Left hindlimb (tissue), 1 donor: Measurements from ENCODE around the gene FRMD1.

Source experiments
- DNase-seq: peaks from one replicate; pipeline ENCODE4 v3.0.0-alpha.2; 2018

FRMD1 gene

DNA sequence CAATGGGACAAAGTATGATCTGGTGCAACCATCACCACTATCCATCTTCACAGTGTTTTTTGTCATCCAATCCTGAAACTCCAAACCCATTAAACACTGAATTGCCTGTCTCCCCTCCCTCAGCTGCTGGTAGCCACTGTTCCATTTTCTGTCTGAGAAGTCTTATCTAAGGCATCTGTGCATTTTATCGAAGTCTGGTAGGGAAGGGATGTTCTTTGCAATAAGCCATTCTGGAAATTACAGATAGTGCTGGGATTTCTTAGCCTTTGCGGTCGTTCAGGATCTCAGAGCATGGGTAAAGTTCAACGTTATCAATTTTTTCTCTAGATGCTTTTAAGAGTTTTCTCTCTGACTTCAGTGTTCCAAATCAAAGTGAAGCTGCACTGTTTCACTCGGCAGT is 57.4 kb downstream of the FRMD1 start:
- DNase-seq, result no peak

DNA sequence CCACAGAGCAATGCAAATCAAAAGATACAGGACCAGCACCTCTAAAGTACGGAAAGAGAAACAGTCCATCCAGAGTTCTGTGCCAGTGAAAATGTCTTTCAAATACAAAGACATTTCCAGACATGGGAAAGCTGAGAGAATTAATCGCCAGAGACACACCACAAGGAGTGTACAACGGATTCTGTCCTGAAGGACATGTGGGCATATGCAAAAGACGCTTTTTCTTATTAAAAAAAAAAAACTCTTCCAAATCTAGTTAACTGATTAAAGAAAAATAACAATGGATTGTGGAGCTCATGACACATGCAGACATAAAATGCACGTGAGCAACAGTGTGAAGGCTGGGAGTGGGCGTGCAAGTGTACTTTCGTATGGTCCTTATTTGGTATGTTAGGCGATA is 58.8 kb downstream of the FRMD1 start:
- no peak for DNase-seq

DNA sequence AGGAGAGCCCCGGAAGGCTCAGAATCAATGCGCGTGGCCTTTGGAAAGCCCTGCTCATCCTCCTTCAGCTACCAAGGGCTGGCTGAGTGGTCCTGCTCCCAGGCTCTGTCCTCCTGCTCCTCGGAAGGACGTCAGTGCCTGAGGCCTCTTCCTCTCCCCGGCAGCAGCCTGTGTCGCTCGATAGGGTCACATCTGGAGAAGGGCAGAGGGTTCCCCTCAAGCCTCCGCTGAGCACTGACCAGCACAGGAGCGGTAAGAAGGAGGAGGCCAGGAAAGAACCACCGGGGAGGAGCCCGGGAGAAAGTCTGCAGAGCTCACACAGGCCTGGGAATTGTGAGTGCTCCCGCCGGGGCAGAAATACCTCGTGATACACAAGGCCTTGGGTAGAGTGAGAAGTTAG is 60.3 kb downstream of the FRMD1 start:
- DNase-seq, result no peak

DNA sequence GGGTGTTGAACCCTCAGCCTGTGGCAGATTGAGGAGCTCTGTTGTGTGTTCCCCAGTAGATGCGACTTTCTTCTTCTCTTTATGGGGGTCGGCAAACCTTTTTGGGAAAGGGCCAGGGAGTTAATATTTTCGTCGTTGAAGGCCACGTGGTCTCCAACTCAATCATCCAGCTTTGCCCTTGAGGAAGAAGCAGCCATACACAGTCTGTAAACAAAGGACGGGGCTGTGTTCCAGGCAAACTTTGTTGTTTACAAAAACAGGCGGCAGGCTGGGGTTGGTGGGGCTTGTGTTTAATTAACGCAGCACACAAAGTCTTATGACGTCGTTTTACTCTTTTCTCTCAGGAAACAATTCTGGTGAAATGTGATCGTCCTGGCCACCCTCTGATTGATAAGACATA is 61.4 kb downstream of the FRMD1 start:
- no peak for DNase-seq

DNA sequence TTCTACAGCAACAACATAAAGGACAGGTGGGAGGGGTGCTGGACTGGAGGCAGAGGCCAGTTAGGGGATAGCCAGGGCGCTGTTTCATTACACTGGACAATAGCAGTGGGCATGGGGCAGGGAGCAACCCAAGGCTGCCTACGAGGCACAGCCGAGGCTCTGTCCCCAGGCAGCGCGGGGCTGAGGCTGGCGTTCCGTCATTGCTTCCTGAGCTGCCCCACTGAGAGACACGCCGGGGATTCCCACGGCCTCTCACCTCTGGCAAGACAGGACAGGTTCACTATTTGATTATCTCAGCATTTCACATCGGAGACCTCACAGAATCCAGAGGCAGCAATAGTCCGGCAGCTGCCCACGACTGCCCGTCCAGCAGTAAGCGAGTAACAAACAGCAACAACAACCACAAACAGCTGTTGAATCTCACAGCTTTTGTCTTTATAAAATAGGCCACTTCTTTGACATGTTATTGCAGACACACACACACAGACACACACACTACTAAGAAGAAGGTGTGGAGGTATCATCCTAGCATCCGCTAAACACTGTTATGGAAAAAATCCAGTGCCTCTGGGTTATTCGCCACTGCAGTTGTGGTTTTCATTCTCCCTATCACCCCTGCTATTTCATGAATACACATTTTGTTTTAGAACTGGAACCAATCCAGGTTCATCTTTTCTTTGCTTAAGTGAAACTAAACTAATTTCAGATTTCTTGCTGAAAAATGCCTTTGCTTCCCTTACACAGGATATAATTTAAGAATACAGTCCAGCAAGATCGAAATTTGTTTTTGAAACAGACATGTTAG is 62.1 kb downstream of the FRMD1 start:
- no peak for DNase-seq

DNA sequence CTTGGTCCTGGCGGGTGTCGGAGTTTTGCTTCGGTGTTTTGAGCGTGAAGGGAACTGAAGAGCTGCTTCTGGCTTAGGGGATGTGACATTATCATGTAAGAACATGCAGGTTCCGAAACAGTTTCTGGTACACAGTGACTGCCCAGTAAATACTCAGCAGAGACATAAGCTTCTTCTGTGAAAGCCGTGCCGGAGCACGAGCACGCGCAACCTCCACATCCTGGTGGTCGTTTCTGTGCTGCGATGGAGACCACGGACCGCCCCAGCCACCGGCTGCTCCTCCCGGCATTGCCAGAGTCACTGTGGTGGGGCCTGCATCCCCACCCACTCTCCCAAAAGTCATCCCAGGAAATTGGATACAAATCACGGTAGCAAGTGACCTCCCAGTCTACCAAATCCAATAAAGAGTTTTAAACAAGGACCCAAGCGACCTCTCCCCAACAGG is 62.8 kb downstream of the FRMD1 start:
- no peak for DNase-seq

DNA sequence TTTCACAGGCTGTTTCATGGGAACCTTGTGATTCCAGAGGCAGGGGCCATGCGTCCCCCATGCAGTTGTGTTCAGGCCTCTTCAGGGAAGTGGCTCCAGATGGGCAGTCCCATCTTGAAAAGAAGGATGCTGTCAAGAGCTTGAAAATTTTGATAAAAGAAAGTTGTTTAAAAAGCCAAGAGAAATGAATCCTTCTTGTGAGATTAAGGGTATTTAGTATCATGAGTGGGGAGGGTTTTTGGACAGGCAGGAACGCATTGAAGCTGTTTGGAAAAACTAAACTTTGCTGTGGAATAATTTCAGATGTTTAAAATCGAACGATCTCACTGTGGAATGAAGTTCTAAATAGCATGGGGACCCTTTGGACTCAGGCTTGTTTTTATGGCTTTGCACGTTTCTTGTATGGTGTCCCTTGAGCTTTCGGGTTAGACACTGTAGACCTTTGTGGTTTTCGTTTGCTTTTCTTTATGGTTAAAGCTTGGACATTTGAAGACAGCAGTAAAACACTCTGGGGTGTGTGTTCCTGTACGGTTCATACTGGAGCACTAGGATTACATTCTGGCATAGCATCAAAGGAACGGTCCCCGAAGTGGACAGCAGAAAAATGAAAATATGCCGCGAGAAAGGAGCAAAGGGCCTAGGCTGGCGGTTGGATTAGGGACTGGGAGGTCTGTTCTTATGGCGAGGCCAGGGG is 63.4 kb downstream of the FRMD1 start:
- DNase-seq, result peak; percentile 73

DNA sequence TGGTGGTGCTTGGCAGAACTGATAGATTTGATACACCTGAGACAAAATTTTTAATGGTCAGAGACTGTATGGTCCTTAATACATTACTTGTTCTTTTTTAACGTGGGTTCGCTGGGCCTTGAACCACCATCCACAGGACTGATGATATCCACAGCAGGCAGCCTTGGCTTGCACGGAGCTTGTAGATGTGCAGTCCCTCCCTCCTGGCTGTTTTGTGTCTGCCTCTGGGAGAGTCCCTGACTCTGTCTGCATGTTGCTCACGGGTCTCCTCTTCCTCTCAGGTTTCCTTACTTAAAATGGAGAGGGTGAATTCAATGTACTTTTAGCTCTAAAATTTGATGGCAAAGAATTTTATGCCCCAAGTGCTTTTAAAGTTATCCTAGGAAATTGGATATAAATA is 64.0 kb downstream of the FRMD1 start:
- no peak for DNase-seq

DNA sequence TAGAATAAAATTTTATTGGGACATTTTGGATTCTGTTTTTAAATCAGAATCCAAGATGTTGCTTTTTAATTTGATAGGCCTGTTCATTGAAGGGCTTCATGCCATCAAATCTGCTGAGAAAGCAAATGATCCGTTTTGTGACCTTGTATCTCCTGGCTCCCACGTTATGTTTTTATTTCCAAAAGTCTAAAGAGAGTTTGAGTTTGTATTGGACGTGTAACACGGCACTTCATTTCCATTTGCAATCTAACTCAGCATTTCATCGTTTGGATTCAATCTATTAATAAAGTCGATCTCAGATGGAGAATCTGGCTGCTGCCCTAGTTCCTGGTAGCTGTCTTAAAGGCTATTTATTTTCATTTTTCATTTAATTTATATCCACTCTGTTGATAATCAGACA is 64.6 kb downstream of the FRMD1 start:
- DNase-seq, result no peak

DNA sequence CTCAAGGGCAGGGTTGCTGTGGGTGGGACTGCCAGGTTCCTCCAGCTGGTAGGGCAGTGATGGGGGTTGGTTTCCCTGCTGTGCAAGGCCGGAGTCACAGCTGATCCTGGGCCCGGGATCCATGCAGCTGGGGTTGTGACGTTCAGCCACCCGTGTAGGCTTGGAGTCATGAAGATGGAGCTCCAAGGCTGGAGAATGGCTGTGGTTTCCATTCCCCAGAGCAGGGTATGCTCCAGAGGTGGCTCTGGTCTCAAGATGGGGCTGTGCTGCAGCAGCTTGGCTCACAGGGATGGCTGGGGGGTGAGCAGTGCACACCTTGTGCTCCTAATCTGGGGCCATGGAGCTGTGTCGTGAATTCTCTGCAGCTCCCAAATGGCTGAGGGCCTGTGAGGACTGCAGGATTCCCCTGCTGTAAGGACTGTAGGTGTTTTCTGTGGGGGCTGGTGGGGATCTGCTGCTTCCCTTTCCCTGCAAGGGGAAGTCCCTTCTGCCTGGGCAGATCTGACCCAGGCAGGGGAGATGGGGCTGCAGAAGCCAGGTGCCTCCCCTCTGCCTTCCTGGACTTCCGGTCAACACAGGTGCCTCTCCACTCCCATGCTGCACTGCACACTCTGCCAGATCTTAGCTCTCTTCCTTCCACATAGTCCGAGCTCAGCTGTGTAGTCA is 65.6 kb downstream of the FRMD1 start:
- no peak for DNase-seq

DNA sequence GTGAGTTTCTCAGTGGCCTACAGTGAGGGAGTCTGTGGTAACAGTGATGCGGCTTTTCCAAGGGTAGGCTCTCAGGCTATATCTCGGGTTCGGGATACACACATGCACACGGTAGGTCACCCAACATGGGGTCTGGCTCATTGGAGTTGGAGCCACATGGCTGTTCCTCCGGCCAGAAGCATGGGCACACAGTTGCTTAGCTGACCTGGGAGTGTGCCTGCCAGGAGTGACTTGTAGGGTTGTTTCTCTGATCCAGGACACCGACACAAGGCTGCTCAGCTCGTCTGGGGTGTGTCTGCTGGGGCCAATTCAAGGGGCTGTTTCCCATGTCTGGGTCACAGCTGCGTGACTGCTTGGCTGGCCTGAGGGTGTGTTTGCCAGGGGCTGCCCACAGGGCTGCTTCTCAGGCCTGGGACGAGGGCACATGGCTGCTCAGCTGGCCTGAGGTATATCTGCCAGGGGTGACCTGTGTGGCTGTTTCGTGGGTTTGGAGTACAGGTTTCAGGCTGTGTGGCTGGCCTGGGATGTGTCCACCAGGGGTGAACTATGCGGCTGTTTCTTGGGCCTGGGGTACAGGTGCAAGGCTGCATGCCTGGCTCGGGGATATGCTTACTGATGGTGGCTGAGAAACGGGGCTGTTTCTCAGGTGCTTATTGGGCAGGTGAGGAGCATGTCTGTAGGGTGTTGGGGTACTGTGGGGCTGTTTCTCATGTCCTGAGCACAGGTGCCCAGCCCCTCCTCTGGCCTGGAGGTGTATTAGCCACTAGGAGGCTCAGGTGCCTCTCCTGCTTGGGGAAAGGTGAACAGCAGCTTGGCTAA is 66.4 kb downstream of the FRMD1 start:
- DNase-seq, result no peak

DNA sequence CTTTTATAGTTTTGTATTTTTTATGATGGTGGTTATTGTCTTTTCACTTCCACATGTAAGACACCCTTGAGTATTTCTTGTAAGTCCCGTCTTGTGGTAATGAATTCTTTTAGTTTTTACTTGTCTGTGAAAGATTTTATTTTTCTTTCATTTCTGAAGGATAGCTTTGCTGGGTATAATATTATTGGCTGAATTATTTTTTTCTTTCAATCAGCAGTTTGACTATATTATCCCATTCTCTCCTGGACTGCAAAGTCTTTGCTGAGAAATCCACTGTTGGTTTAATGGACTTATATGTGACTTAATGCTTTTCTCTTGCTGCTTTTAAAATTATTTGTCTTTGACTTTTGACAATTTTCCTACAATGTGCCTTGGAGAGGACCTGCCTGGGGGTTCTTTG is 67.7 kb downstream of the FRMD1 start:
- DNase-seq, result no peak

DNA sequence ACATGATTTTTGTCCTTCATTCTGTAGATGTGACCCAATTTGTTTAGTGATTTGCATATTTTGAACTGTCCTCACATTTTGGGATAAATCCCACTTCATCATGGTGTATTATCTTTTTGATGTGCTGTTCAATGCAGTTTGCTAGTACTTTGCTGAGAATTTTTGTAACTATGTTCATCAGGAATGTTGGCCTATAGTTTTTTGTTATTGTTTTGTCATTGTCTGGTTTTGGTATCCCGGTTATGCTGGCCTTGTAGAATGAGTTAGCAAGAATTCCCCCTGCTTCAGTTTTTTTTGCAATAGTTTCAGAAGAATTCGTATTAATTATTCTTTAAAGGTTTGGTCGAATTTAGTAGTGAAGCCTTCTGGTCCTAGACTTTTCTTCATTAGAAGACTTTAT is 69.7 kb downstream of the FRMD1 start:
- no peak for DNase-seq

DNA sequence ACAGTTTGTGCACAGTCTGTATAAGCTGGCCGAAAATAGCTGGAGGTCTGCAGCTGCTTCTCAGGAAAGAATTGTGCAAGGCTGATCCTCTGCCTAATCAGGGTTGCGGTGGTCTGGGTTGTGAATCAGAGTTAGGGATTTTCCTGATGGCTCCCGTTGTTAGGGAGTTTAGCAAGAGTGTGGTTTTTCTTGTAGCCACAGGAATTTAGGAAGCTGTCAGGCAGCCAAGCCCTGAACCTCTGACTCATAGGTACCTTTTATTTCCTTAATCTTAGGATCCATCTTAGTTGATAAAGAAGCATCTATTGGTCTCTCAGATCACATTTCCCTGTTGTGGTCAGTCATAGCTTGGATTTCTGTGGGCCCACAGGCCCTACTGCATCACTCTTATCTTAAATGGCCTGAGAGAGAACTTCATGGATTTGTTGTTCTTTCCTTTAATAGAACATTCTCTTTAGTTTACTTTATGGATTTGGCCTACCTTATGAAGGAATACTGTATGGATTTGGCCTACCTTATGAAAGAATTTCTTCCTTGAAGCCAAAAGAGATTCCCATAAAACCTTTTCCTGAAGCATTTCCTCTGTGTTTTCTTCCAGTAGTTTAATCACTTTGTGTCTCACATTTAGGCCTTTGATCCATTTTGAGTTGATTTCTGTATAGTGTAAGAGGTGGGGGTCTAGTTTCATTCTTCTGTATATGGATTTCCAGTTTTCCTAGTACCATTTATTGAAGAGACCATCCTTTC is 71.2 kb downstream of the FRMD1 start:
- no peak for DNase-seq

DNA sequence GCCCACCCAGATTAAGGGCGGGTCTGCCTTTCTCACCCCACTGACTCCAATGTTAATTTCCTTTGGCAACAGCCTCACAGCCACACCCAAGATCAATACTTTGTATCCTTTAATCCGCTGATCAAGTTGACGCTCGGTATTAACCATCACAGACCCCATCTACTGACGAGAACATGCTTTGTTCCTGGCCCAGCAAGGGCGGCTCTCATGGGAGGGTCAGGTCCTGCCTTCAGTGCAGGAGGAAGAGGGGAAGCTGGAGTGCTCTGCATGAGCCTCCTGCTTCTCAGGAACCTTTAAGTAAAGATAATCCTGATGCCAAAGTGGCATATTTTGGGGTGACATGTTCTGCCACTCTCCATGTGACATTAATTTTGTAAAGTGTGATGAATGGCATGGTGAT is 73.2 kb downstream of the FRMD1 start:
- no peak for DNase-seq

DNA sequence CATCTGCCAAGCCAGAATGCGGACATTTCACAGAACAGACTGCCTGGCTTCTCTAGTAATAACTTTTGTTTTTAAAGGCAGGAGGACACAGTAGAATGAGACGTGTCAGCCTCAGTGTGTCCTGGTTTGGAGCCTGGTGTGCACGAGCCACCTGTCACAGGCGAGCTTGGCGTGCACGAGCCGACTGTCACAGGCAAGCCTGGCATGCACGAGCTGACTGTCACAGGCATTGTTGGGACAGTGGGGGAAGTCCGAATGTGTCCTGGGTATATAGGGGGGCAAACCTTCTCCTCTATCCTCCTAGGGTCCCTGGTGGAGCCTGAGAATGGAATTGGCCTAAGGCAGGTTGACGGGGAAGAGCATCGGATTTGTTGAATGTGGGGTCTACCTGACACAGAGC is 74.1 kb downstream of the FRMD1 start:
- no peak for DNase-seq

DNA sequence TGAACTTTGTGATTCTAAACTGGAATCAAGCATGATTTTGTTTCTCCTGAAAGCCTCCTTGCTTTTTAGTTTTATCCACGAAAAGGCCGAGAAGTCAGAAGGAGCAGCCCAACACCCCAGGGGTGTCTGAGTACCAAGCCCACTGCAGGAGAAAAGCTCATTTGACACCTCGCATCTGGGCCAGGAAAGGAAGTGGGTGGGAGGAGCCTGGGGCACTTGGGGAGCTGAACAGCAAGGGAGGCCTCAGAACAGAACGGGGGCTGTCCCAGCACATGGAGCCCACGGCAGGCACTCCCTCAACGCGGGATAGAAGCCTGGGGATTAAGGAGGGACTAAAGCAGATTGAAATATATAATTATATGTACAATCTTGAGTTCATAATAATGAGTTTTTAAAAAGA is 75.0 kb downstream of the FRMD1 start:
- no peak for DNase-seq
